NOMO-1 (cell line): ENCODE results near the gene SPECC1.
"Not testable (repeated sequence)": the region's sequence is repeated elsewhere in the genome, so short reads cannot be mapped to it uniquely, and the experiment has no call there.

Experiments used
- DNase-seq, 2 experiments: peaks; one replicate each; lab custom pipeline; 2025; ENCODE audit not compliant: unreplicated experiment in 2 of 2; lab: John Stamatoyannopoulos, UW

The SPECC1 gene

GRCh38 chr17:20226814-20227482 is 217.8 kb downstream of the SPECC1 start:
- peak; percentile 49 to 65 for DNase-seq

DNA sequence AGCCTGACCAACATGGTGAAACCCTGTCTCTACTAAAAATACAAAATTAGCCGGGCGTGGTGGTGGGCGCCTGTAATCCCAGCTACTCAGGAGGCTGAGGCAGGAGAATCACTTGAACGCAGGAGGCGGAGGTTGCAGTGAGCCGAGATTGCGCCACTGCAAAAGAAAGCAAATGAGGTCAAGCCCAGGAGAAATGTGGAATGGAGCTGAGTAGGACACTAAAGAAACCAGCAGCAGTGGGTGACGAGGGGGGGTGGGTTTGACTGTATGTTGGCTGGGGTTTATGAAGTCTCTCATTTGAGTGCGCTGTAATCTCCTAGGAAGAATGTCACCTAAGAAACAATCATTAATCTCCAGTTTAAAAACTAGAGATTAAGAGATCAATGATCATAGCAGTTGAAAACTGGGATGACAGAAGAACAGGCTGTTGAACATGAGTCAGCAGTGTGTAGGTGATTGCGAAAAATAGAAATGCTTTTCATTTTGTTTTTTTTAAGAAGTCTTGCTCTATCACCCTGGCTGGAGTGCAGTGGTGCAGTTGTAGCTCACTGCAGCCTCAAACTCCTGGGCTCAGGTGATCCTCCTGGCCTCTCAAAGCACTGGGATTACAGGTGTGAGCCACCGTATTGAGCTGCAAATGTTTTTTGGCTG is 218.7 kb downstream of the SPECC1 start:
- DNase-seq: peak; percentile 32 to 63

DNA sequence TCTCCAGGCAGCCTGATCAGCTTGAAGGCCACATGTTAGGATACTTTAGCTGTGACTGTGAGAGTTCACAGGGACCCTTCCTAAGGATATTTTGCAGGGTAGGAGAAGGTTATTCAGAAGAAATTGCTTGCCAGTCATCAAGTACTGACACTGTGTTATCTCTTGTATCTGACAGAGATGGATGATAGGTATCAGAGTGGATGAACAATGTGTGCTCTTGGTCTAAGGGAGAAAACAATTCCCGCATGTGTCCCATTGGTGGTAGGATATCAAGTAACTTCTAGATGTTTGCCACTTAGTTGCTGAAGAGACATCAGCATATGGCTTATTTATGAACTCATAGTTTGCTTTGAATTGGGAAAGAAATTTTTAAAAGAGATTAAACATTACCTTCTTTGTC is 219.3 kb downstream of the SPECC1 start:
- DNase-seq: no peak

- no peak for DNase-seq
Measured at GRCh38 chr17:20228860-20229259, 219.7 kb downstream of the SPECC1 start.

DNA sequence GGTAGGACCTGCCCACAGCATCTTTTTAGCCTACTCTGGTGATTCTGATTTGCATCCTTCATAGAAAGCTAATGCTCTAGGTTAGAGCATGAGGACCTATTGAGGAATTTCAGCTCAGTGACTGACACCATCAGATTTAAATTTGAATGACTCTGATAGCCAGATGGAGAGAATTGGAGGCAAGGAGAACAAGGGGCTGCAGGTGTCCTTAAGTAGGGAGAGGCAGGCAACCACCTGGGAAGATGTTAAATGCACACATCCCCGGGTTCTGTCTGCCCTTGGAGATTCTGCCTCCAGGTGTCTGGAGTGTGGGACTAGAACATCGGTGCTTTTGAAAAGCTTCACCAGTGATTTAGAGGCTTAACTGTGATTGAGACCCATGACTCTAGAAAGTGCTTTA is 221.8 kb downstream of the SPECC1 start:
- DNase-seq: no peak

DNA sequence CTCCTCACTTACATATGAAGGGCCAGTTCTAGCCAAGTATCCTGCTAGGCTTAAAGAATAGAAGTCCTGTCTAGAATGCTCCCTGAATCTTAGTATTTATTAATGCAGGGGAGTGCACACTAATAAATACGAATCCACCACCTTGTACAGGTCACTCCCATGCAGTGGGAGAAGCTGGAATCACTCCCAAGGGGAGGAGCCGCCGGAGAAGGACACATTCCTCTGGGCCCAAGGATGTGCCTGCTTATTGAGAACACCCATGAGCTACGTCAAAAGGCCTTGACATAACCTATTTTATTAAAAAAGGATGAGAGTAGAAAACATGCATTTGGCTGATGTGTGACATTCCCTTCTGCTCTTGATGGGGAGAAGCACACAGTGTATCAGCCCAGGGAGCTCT is 223.5 kb downstream of the SPECC1 start:
- no peak for DNase-seq

DNA sequence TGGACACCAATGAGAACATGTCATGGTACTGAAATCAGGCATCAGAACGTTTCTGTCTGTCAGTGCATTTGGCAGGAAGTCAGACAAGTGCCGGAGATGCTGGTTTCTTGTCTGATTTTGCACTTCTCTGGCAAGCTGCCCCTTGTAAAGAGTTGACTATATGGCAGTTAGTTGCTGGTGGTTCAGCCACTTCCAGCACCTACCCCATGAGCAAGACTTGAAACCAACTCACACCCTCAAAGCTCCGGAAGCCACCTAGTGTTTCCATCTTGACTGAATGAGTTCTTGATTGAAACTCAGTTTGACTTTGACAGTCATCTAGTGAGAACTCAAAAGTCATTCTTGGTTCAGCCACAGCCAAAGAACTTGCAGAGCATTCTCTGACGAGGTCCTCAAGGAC is 225.1 kb downstream of the SPECC1 start:
- no peak for DNase-seq

GRCh38 chr17:20235747-20236146 is 226.6 kb downstream of the SPECC1 start:
- no peak for DNase-seq

DNA sequence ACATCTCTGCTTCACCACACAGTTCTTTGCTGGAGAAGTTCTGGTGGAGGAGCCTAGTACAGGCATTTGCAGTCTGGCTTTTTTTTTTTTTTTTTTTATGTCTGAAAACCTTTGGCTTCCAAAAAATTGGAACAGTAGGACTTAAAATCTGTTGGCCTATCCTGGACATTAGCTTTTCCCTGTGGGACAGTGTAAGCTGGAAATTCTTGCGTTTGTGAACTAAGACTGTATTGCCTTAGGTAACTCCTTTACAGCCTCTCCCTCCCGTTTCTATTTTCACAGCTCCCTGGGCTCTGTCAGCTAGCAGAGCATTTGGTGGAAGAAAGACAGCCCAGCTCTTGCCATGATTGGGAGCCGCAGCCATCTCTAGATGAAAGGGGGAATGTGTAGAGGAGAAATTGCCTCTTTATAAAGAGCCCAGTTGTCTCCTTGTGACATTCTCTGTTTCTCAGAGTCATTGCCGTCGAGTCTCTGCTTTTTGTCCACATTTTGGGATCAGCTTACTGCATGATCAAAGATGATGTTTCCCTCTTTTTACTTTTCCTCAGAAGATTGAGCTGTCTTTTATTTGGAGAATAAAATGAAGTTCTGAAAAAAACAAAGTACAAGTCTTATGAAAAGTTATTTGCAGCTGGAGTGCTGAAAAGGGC is 227.5 kb downstream of the SPECC1 start:
- DNase-seq: no peak

DNA sequence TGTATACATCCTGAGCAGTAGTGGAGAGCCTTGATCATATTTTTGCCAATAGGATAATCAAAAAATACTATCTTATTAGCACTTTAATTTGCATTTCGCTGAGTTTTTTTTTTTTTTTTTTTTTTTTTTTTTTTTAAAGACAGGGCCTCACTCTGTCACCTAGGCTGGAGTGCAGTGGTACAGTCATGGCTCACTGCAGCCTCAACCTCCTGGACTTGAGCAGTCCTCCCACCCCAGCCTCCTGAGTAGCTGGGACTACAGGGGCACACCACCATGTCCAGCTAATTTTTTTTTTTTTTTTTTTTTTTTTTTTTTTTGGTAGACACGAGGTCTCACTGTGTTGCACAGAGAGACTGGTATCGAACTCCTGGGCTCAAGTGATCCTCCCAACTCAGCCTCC is 230.6 kb downstream of the SPECC1 start:
- not testable (repeated sequence) for DNase-seq

DNA sequence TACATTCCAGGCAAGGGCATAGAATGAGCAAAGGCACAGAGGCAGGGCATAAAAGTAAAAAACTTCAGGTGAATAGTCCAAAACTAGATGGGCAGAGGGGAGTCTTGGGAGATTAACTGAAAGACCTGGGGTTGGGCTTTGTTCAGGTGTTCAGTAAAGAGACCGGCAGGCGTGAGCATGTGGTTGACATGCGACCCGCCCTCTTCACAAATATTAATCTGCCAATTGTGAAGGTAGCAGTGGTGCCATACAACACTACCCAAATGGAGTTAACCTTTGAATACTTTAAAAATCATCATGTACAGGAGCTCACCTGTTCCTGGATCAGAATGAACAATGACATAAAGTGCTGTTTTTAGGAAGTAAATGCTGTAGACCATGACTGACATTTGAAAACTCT is 232.7 kb downstream of the SPECC1 start:
- no peak for DNase-seq

- no peak for DNase-seq
Measured at GRCh38 chr17:20242271-20242670, 233.1 kb downstream of the SPECC1 start.

GRCh38 chr17:20243524-20243923 is 234.4 kb downstream of the SPECC1 start:
- DNase-seq: no peak

- no peak for DNase-seq
Measured at GRCh38 chr17:20244671-20245070, 235.5 kb downstream of the SPECC1 start.

DNA sequence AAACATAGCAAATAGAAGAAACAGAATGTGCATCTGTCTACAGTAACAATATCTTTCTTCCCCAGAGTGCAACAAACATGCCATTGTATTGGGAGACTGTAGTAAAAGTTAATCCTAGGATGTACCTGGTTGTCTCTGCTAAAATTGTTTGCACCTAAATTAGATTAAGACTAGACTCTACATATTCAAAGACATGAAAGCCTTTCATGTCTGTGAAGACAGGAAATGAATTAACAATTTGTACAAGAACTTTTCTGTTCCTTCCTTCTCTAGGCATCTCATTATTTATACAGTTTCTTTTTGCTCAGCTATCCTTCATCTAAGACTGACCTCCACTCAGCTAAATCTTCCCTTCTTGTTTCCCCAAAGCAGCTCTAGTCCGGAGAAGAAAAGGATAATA is 237.5 kb downstream of the SPECC1 start:
- no peak for DNase-seq

- DNase-seq: no peak
Measured at GRCh38 chr17:20253323-20253722, 244.2 kb downstream of the SPECC1 start.

DNA sequence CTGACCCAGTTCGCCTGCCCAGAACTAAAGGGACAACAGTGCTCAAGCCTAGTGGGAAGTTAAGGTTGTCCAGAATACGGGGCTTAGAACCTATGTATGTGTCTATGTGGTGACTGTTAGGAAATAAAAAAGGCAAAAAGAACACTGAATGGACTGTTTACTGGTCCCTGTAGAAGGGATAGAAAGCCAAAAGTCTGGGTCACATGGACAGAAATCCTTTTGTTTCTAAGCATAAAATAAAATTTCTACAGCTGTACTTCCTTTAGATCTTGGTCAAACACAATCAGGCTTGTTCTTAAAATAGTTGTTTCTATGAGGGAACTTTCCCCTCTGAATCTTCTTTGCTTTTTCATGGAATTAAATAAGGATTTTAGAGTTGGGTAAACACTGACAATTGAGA is 245.4 kb downstream of the SPECC1 start:
- DNase-seq: no peak

GRCh38 chr17:20256144-20256543 is 247.0 kb downstream of the SPECC1 start:
- DNase-seq: no peak

GRCh38 chr17:20257008-20257407 is 247.8 kb downstream of the SPECC1 start:
- no peak for DNase-seq

- DNase-seq: no peak
Measured at GRCh38 chr17:20257798-20258197, 248.6 kb downstream of the SPECC1 start.

- no peak for DNase-seq
Measured at GRCh38 chr17:20259668-20260067, 250.5 kb downstream of the SPECC1 start.

DNA sequence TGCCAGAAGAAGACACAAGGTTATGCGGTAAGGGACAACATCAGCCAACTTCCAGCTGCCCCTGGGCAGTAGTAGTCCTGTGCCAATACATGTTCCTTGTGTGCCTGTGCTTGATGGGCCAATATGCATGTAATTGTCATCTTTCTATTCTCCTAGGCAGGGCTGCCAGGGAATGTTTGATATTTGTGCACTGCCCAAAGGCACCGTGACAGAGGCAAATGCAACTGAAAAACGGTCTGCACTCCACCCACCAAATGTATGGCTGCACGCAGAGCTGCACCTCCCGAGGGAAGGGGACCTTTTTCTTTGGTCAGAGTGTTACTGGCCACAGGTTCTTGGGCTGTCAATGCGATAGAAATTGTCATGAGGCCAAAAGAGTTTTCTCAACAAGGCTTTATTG is 251.1 kb downstream of the SPECC1 start:
- DNase-seq: no peak
